T-helper 2 cell treated with Interferon-gamma antibody and Interleukin-4, amounts not matched to agents 100 ng/mL and 5 ng/mL, for 36 hours (primary cell): Measurements from ENCODE around the gene TTC28. TPM values are rescaled to one million over a fixed set of nuclear protein-coding genes. Genes with fewer than 3 reads are reported as not detected.

Experiments used
- intact Hi-C: fragments of 100-400 bp; cut with micrococcal nuclease; formaldehyde crosslinking; loops from one replicate; pipeline ENCODE4 v1.15.1; 2023
- total RNA-seq: library from RNA; stranded (reverse); gene quantifications from 2 replicates; pipeline ENCODE4 v1.2.3, GENCODE V29; 2022

The TTC28 gene
- total RNA-seq, 1 donor from 2014 or later: 1.1 TPM

GRCh38 chr22:27941143-27941542 lies 738.5 kb downstream of the TTC28 start:
- intact Hi-C loops: no loop called here

GRCh38 chr22:27937453-27937852 lies 742.2 kb downstream of the TTC28 start:
- intact Hi-C loops: loop anchor here (10.0 kb wide), 1 partner anchor 53 kb away; no protein-coding TSS in a partner anchor

- intact Hi-C loops: loop anchor here (10.0 kb wide), 1 partner anchor 51 kb away; no protein-coding TSS in a partner anchor
Observed at GRCh38 chr22:27935897-27936296, 743.7 kb downstream of the TTC28 start.

GRCh38 chr22:27934069-27934468 lies 745.6 kb downstream of the TTC28 start:
- intact Hi-C loops: loop anchor here (10.0 kb wide), 1 partner anchor 49 kb away; no protein-coding TSS in a partner anchor

- intact Hi-C loops: loop anchor here (10.0 kb wide), 1 partner anchor 49 kb away; no protein-coding TSS in a partner anchor
Observed at GRCh38 chr22:27933186-27933983, 746.3 kb downstream of the TTC28 start.

- intact Hi-C loops: loop anchor here (10.0 kb wide), 1 partner anchor 46 kb away; no protein-coding TSS in a partner anchor
Observed at GRCh38 chr22:27930331-27931060, 749.1 kb downstream of the TTC28 start.

Other genes starting within 250 kb of the TTC28 start
- gene CHEK2, start 62.0 kb upstream of the TTC28 start, total RNA-seq: 41.7 and 45.9 TPM in 2 replicates
- 9.0 and 9.8 TPM in 2 replicates for gene HSCB, start 62.2 kb upstream of the TTC28 start, total RNA-seq
- gene CCDC117, start 92.9 kb upstream of the TTC28 start, total RNA-seq: 36.2 and 40.2 TPM in 2 replicates
- gene XBP1, start 120.7 kb upstream of the TTC28 start, total RNA-seq: 213 and 215 TPM in 2 replicates
- 0.82 and 0.93 TPM in 2 replicates for gene ZNRF3, start 203.7 kb upstream of the TTC28 start, total RNA-seq